ENCODE results near the gene PLD6.
"Not testable (repeated sequence)": the region's sequence is repeated elsewhere in the genome, so short reads cannot be mapped to it uniquely, and the experiment has no call there.

Gene PLD6

GRCh38 chr17:17159571-17159970 lies 46.6 kb downstream of the PLD6 start:
- ChIA-PET POLR2A (no interaction called here), CTCF (no interaction called here)

GRCh38 chr17:17158506-17158905 lies 47.6 kb downstream of the PLD6 start:
- POLR2A ChIA-PET; CTCF ChIA-PET; DNase-seq (ENCODE audit: extremely low spot score): not testable (repeated sequence)

More at GRCh38 chr17:17159571-17159970, 46.6 kb downstream of the PLD6 start:
- no peak for DNase-seq (ENCODE audit: extremely low spot score)
- TF ChIP-seq ZNF384 (IDR thresholded peaks at IDR 0.05) (no peak), CTBP1 (IDR thresholded peaks at IDR 0.05; ENCODE audit: borderline replicate concordance) (no peak), TARDBP (IDR thresholded peaks at IDR 0.05) (no peak), L3MBTL2 (conservative IDR thresholded peaks at IDR 0.05) (no peak), HDGF (IDR thresholded peaks at IDR 0.05; ENCODE audit: borderline replicate concordance) (no peak), BHLHE40 (IDR thresholded peaks at IDR 0.05; ENCODE audit: borderline replicate concordance) (no peak), NFRKB (IDR thresholded peaks at IDR 0.05) (no peak), LEF1 (IDR thresholded peaks at IDR 0.05; ENCODE audit: borderline replicate concordance) (no peak), ELF4 (IDR thresholded peaks at IDR 0.05) (no peak), FOXK2 (IDR thresholded peaks at IDR 0.05) (no peak), SP1 (IDR thresholded peaks at IDR 0.05) (no peak), ARNT (IDR thresholded peaks at IDR 0.05) (no peak)
- TF ChIP-seq, protein P1, sequence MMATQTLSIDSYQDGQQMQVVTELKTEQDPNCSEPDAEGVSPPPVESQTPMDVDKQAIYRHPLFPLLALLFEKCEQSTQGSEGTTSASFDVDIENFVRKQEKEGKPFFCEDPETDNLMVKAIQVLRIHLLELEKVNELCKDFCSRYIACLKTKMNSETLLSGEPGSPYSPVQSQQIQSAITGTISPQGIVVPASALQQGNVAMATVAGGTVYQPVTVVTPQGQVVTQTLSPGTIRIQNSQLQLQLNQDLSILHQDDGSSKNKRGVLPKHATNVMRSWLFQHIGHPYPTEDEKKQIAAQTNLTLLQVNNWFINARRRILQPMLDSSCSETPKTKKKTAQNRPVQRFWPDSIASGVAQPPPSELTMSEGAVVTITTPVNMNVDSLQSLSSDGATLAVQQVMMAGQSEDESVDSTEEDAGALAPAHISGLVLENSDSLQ (IDR thresholded peaks at IDR 0.05): no peak

DNA sequence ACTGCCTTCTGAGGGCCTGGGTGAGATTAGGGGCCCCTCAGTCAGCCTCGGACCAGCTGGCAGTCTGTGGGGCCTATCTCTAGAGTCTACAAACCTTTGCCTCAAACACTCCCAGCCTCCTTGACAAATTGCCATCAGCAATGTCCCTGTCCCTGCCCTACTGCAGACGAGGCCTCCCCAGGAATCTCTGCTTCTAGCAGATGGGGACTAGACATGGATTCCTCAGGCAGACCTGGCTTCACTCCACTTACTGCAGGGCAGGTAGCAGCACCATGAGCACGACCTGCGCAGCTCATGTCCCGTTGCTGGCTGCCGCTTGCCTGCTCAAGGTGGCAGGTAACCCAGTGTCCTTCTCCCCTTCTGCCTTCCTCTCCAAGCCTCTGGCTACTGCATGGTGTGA lies 49.1 kb downstream of the PLD6 start:
- POLR2A ChIA-PET: no interaction called here
- CTCF ChIA-PET: interaction anchor here (1.5 kb wide), 1 partner anchor 15 kb away, joined by 4 read pairs; no protein-coding TSS in a partner anchor
- TF ChIP-seq ZNF384 (IDR thresholded peaks at IDR 0.05) (no peak), SUZ12 (IDR thresholded peaks at IDR 0.05) (no peak), ARNT (IDR thresholded peaks at IDR 0.05) (no peak), CTBP1 (IDR thresholded peaks at IDR 0.05; ENCODE audit: borderline replicate concordance) (no peak), L3MBTL2 (conservative IDR thresholded peaks at IDR 0.05) (no peak), LEF1 (IDR thresholded peaks at IDR 0.05; ENCODE audit: borderline replicate concordance) (no peak), TARDBP (IDR thresholded peaks at IDR 0.05) (no peak), SP1 (IDR thresholded peaks at IDR 0.05) (no peak), HDGF (IDR thresholded peaks at IDR 0.05; ENCODE audit: borderline replicate concordance) (no peak), FOXM1 (IDR thresholded peaks at IDR 0.05; ENCODE audit: borderline replicate concordance) (no peak), BHLHE40 (IDR thresholded peaks at IDR 0.05; ENCODE audit: borderline replicate concordance) (no peak), NFRKB (IDR thresholded peaks at IDR 0.05) (no peak), ELF4 (IDR thresholded peaks at IDR 0.05) (no peak), FOXK2 (IDR thresholded peaks at IDR 0.05) (no peak), FOXA1 (IDR thresholded peaks at IDR 0.05) (no peak)
- TF ChIP-seq, protein P1 (IDR thresholded peaks at IDR 0.05): no peak
- DNase-seq (ENCODE audit: extremely low spot score): no peak

DNA sequence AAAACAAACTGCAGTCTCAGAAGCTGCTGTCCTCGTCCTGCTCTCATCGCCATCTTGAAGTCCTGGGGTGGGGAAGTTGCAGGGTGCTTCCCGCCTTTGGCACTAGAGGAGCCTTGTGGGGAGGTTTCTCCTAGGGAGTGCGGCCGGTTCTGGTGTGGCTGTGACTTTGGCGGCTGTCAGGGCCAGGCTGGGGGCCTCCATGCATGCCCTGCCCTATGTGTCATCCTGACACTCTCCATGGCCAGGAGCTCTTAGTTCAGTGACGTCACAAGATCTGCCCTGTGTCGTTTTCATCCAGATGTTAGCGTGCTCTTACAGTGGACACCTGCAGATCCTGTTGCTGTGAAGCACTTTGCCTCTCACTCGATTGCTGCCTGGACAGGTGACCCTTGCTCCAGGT lies 49.6 kb downstream of the PLD6 start:
- CTCF ChIA-PET: interaction anchor here (1.5 kb wide), 1 partner anchor 15 kb away, joined by 4 read pairs; no protein-coding TSS in a partner anchor
- TF ChIP-seq L3MBTL2 (conservative IDR thresholded peaks at IDR 0.05) (no peak), SP1 (IDR thresholded peaks at IDR 0.05) (no peak), TARDBP (IDR thresholded peaks at IDR 0.05) (no peak), HDGF (IDR thresholded peaks at IDR 0.05; ENCODE audit: borderline replicate concordance) (no peak), CTBP1 (IDR thresholded peaks at IDR 0.05; ENCODE audit: borderline replicate concordance) (no peak), FOXK2 (IDR thresholded peaks at IDR 0.05) (no peak), ELF4 (IDR thresholded peaks at IDR 0.05) (no peak), LEF1 (IDR thresholded peaks at IDR 0.05; ENCODE audit: borderline replicate concordance) (no peak), SUZ12 (IDR thresholded peaks at IDR 0.05) (no peak), FOXA1 (IDR thresholded peaks at IDR 0.05) (no peak)
- TF ChIP-seq, protein P1 (IDR thresholded peaks at IDR 0.05): no peak

GRCh38 chr17:17156107-17156506 lies 50.0 kb downstream of the PLD6 start:
- TF ChIP-seq ARNT (IDR thresholded peaks at IDR 0.05): no peak
- no peak for TF ChIP-seq LEF1 (IDR thresholded peaks at IDR 0.05; ENCODE audit: borderline replicate concordance)
- no peak for TF ChIP-seq SUZ12 (IDR thresholded peaks at IDR 0.05)
- TF ChIP-seq, protein P1 (IDR thresholded peaks at IDR 0.05): no peak
- no peak for TF ChIP-seq L3MBTL2 (conservative IDR thresholded peaks at IDR 0.05)
- no peak for TF ChIP-seq SP1 (IDR thresholded peaks at IDR 0.05)
- no peak for TF ChIP-seq FOXM1 (IDR thresholded peaks at IDR 0.05; ENCODE audit: borderline replicate concordance)
- POLR2A ChIA-PET: no interaction called here

More for the DNA sequence above, 49.6 kb downstream of the PLD6 start:
- DNase-seq (ENCODE audit: extremely low spot score): no peak
- POLR2A ChIA-PET: no interaction called here

DNA sequence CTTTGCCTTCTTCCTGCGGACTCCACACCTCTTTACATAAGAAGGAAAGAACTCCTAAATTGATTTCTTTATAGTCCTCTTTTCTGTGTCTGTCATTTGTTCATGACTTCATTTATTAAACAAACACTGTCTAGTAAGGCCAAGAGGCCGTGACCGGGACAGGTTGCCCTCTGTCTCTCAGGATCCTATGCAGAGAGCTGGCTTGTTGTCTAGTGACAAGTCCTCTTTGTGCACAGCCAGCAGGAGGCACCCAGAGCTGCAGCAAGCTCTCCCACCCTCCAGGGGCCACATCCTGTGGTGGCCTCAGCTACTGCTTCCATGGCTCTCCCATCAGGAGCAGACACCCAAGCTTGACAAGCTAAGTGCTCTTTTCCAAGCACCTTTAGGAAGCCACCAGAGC lies 50.6 kb downstream of the PLD6 start:
- TF ChIP-seq HDGF (IDR thresholded peaks at IDR 0.05; ENCODE audit: borderline replicate concordance) (no peak), SUZ12 (IDR thresholded peaks at IDR 0.05) (no peak), ZNF384 (IDR thresholded peaks at IDR 0.05) (no peak), BHLHE40 (IDR thresholded peaks at IDR 0.05; ENCODE audit: borderline replicate concordance) (no peak), CTBP1 (IDR thresholded peaks at IDR 0.05; ENCODE audit: borderline replicate concordance) (no peak), LEF1 (IDR thresholded peaks at IDR 0.05; ENCODE audit: borderline replicate concordance) (no peak), ARNT (IDR thresholded peaks at IDR 0.05) (no peak), FOXM1 (IDR thresholded peaks at IDR 0.05; ENCODE audit: borderline replicate concordance) (no peak), FOXA1 (IDR thresholded peaks at IDR 0.05) (no peak), FOXK2 (IDR thresholded peaks at IDR 0.05) (no peak), TARDBP (IDR thresholded peaks at IDR 0.05) (no peak), NFRKB (IDR thresholded peaks at IDR 0.05) (no peak), L3MBTL2 (conservative IDR thresholded peaks at IDR 0.05) (no peak), ELF4 (IDR thresholded peaks at IDR 0.05) (no peak), SP1 (IDR thresholded peaks at IDR 0.05) (no peak)
- TF ChIP-seq, protein P1 (IDR thresholded peaks at IDR 0.05): no peak
- DNase-seq (ENCODE audit: extremely low spot score): no peak
- POLR2A ChIA-PET: no interaction called here
- CTCF ChIA-PET: interaction anchor here (0.8 kb wide), 1 partner anchor 58 kb away, joined by 7 read pairs; no protein-coding TSS in a partner anchor

More at GRCh38 chr17:17156107-17156506, 50.0 kb downstream of the PLD6 start:
- CTCF ChIA-PET: interaction anchor here (0.8 to 1.5 kb wide), 2 partner anchors 14 to 58 kb away, joined by 4 to 7 read pairs; no protein-coding TSS in a partner anchor
- no peak for DNase-seq (ENCODE audit: extremely low spot score)

Measured in HEK293T (cell line).